GM12872 (cell line): ENCODE results near the gene UGT1A5.

ENCODE experiments used
- TF ChIP-seq, protein P1 (sequence below): IDR thresholded peaks from 3 replicates; pipeline ENCODE4 v1.5.1; 2011; ENCODE audit warnings: low read depth, mild to moderate bottlenecking, low read length, moderate library complexity; ENCODE audit not compliant: insufficient read depth

UGT1A5 gene

GRCh38 chr2:233795735-233796171, 83.0 kb downstream of the UGT1A5 start:
- TF ChIP-seq, protein P1, sequence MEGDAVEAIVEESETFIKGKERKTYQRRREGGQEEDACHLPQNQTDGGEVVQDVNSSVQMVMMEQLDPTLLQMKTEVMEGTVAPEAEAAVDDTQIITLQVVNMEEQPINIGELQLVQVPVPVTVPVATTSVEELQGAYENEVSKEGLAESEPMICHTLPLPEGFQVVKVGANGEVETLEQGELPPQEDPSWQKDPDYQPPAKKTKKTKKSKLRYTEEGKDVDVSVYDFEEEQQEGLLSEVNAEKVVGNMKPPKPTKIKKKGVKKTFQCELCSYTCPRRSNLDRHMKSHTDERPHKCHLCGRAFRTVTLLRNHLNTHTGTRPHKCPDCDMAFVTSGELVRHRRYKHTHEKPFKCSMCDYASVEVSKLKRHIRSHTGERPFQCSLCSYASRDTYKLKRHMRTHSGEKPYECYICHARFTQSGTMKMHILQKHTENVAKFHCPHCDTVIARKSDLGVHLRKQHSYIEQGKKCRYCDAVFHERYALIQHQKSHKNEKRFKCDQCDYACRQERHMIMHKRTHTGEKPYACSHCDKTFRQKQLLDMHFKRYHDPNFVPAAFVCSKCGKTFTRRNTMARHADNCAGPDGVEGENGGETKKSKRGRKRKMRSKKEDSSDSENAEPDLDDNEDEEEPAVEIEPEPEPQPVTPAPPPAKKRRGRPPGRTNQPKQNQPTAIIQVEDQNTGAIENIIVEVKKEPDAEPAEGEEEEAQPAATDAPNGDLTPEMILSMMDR: no peak

- TF ChIP-seq, protein P1: no peak
Measured at GRCh38 chr2:233796254-233796653, 83.5 kb downstream of the UGT1A5 start.

- TF ChIP-seq, protein P1: no peak
Measured at GRCh38 chr2:233798335-233799086, 85.8 kb downstream of the UGT1A5 start.

- TF ChIP-seq, protein P1: no peak
Measured at GRCh38 chr2:233799087-233799665, 86.5 kb downstream of the UGT1A5 start.

DNA sequence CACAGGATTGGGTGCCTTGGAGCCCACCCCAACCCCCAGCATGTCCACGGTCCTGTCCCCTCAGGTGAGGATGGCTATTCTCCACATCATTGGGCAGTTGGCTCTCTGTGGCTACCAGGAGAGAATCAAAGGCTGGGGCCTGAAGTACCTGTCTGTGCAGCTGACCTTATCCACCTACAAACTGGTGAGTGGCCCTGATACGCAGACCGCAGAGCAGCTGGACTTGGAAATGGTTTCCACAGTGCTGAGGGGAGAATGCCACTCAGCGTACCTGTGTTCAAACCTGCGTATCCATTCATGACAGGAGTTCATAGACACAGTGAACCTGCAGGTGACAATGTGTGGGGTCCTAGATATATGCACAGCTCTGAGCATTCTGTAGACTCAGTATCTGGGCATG, 87.0 kb downstream of the UGT1A5 start:
- TF ChIP-seq, protein P1: no peak

- TF ChIP-seq, protein P1: no peak
Measured at GRCh38 chr2:233800208-233800607, 87.5 kb downstream of the UGT1A5 start.

DNA sequence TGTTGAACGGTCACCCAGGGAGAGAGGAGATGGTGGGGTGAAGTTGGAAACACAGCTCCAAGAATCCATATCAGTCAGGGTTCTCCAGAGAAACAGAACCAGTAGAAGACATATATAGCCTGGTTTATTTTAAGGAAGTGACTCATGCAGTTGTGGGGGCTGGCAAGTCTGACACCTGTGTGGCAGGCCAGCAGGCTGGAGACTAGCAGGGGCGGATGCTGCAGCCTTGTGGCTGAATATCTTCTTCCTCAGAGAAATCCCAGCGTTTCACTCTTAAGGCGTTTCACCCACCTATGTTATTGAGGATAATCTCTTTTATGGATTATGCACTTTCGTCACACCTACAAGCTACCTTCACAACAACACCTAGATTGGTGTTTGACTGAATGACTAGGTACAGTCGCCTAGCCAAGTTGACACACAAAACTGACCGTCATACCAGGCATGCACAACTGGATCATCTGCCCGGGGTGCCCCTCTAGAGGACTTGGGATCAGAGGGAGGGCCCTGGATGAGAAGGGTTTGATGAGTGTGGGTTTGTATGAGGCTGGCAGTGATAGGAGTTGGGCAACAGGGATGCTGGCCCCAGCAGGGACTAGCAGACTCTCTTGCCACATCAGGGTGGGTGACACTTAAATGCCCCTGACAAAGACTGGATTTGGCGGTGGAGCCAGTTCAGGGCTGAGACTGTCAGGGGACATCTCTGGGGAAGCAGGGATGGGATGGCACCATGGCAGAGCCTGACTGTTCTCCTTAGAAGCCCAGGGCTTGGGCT, 88.8 kb downstream of the UGT1A5 start:
- TF ChIP-seq, protein P1: no peak
